Measurements from ENCODE around the gene NIPBL. TPM values are rescaled to one million over a fixed set of nuclear protein-coding genes. Genes with fewer than 3 reads are reported as not detected.

The NIPBL gene
- total and polyA plus RNA-seq, 7 experiments from 2014 or later = 28.2 to 123 (median 110) TPM

- Mint-ChIP-seq H3K4me3 (peak overlapping the region in 4 of 10 donors; percentile 0 to 16 (median 9)), H3K27ac (peak overlapping the region in 4 of 9 donors; percentile 14 to 70 (median 44)), H3K4me1 (peaks cover 10 to 97% (median 90%) of the 10 kb centered on the region in 7 donors), H3K36me3 (peaks cover 0 to 9% (median 6%) of the 10 kb centered on the region in 5 donors), H3K9me3 (peaks cover 0 to 5% (median 0%) of the 10 kb centered on the region in 11 donors), H3K27me3 (no peaks in the 10 kb centered on the region)
- Histone ChIP-seq H3K27me3 (ENCODE audit: control insufficient read depth in 2 of 2, insufficient read depth in 2 of 2, low read length in 2 of 2) (no peaks in the 10 kb centered on the region), H3K9me3 (ENCODE audit: control insufficient read depth in 2 of 3, low read length in 3 of 3) (no peaks in the 10 kb centered on the region), H3K4me1 (ENCODE audit: control insufficient read depth in 2 of 2, insufficient read depth in 2 of 2, low read length in 2 of 2) (peaks cover 8 to 21% of the 10 kb centered on the region in 2 donors), H3K27ac (ENCODE audit: low read depth, low read length) (no peak overlapping the region), H3K4me3 (ENCODE audit: low read length) (no peak overlapping the region), H3K36me3 (ENCODE audit: control insufficient read depth in 2 of 3, insufficient read depth in 3 of 3, low read length in 3 of 3) (no peaks in the 10 kb centered on the region)
- DNase-seq (no peak), ATAC-seq (no peak)
- intact Hi-C loops (cut with micrococcal nuclease) = no loop called here
- ChIA-PET POLR2A (interaction anchor here (0.6 kb wide), 1 partner anchor 220 kb away, joined by 3 read pairs; no protein-coding TSS in a partner anchor), CTCF (no interaction called here)
Observed at GRCh38 chr5:36934740-36935356, 58.3 kb downstream of the NIPBL start.

DNA sequence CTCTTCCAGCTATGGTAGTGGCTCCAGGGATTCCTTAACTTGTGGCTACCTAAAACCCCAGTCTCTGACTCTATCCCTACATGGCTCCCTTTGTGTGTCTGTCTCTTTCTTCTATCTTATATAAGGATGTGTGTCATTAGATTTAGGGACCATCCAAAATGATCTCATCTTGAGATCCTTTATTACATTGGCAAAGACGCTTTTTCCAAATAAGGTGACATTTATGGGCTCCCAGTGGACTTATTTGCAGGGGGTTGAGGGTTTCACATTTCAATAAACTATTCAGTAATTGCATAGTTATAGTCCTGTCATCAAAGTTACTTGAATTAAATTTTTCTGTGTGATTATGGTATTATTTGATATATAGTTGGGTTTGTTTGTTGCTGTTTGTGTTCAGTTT is 59.2 kb downstream of the NIPBL start:
- H3K9me3 ChIP-seq (ENCODE audit: control insufficient read depth in 2 of 3, low read length in 3 of 3) = no peaks in the 10 kb centered on the region
- CTCF ChIA-PET = no interaction called here
- intact Hi-C loops (cut with micrococcal nuclease) = loop anchor here in 1 of 2 donors (1.0 to 2.0 kb wide), 2 partner anchors 8 to 15 kb away; no protein-coding TSS in a partner anchor
- no peaks in the 10 kb centered on the region for H3K27me3 ChIP-seq (ENCODE audit: control insufficient read depth in 2 of 2, insufficient read depth in 2 of 2, low read length in 2 of 2)
- no peak overlapping the region for H3K27ac ChIP-seq (ENCODE audit: low read depth, low read length)
- peaks cover 8 to 21% of the 10 kb centered on the region in 2 donors for H3K4me1 ChIP-seq (ENCODE audit: control insufficient read depth in 2 of 2, insufficient read depth in 2 of 2, low read length in 2 of 2)
- peaks cover 0 to 5% (median 0%) of the 10 kb centered on the region in 11 donors for H3K9me3 Mint-ChIP-seq
- H3K27ac Mint-ChIP-seq = no peak overlapping the region
- DNase-seq (no peak), ATAC-seq (no peak)
- H3K4me1 Mint-ChIP-seq = peaks cover 16 to 97% (median 88%) of the 10 kb centered on the region in 7 donors
- H3K4me3 ChIP-seq (ENCODE audit: low read length) = no peak overlapping the region
- H3K36me3 ChIP-seq (ENCODE audit: control insufficient read depth in 2 of 3, insufficient read depth in 3 of 3, low read length in 3 of 3) = no peaks in the 10 kb centered on the region
- H3K27me3 Mint-ChIP-seq = no peaks in the 10 kb centered on the region
- H3K36me3 Mint-ChIP-seq = peaks cover 0 to 9% (median 6%) of the 10 kb centered on the region in 5 donors
- H3K4me3 Mint-ChIP-seq = no peak overlapping the region
- POLR2A ChIA-PET = interaction anchor here (0.6 kb wide), 1 partner anchor 220 kb away, joined by 3 read pairs; no protein-coding TSS in a partner anchor

- peaks cover 8 to 21% of the 10 kb centered on the region in 2 donors for H3K4me1 ChIP-seq (ENCODE audit: control insufficient read depth in 2 of 2, insufficient read depth in 2 of 2, low read length in 2 of 2)
Observed at GRCh38 chr5:36936309-36936708, 59.7 kb downstream of the NIPBL start.

GRCh38 chr5:36938129-36938528 is 61.6 kb downstream of the NIPBL start:
- no peaks in the 10 kb centered on the region for H3K36me3 ChIP-seq (ENCODE audit: control insufficient read depth in 2 of 3, insufficient read depth in 3 of 3, low read length in 3 of 3)
- ATAC-seq = no peak
- peak overlapping the region in 3 of 10 donors; percentile 28 to 51 (median 44) for H3K4me3 Mint-ChIP-seq
- no peaks in the 10 kb centered on the region for H3K27me3 Mint-ChIP-seq
- DNase-seq = no peak
- no peaks in the 10 kb centered on the region for H3K27me3 ChIP-seq (ENCODE audit: control insufficient read depth in 2 of 2, insufficient read depth in 2 of 2, low read length in 2 of 2)
- H3K4me1 ChIP-seq (ENCODE audit: control insufficient read depth in 2 of 2, insufficient read depth in 2 of 2, low read length in 2 of 2) = peaks cover 8 to 21% of the 10 kb centered on the region in 2 donors
- ChIA-PET CTCF (interaction anchor here (1.3 kb wide), 1 partner anchor 8 kb away, joined by 3 read pairs; no protein-coding TSS in a partner anchor), POLR2A (interaction anchor here (0.8 kb wide), 1 partner anchor 9 kb away, joined by 3 read pairs; no protein-coding TSS in a partner anchor)
- no peak overlapping the region for H3K27ac ChIP-seq (ENCODE audit: low read depth, low read length)
- intact Hi-C loops (cut with micrococcal nuclease) = no loop called here
- H3K4me3 ChIP-seq (ENCODE audit: low read length) = no peak overlapping the region
- peaks cover 16 to 84% (median 73%) of the 10 kb centered on the region in 7 donors for H3K4me1 Mint-ChIP-seq
- peaks cover 0 to 5% (median 0%) of the 10 kb centered on the region in 11 donors for H3K9me3 Mint-ChIP-seq
- H3K36me3 Mint-ChIP-seq = peaks cover 0 to 9% (median 6%) of the 10 kb centered on the region in 5 donors
- no peaks in the 10 kb centered on the region for H3K9me3 ChIP-seq (ENCODE audit: control insufficient read depth in 2 of 3, low read length in 3 of 3)
- H3K27ac Mint-ChIP-seq = peak overlapping the region in 3 of 9 donors; percentile 25 to 52 (median 50)

More at GRCh38 chr5:36936309-36936708, 59.7 kb downstream of the NIPBL start:
- Histone ChIP-seq H3K27me3 (ENCODE audit: control insufficient read depth in 2 of 2, insufficient read depth in 2 of 2, low read length in 2 of 2) (no peaks in the 10 kb centered on the region), H3K27ac (ENCODE audit: low read depth, low read length) (no peak overlapping the region), H3K4me3 (ENCODE audit: low read length) (no peak overlapping the region), H3K9me3 (ENCODE audit: control insufficient read depth in 2 of 3, low read length in 3 of 3) (no peaks in the 10 kb centered on the region), H3K36me3 (ENCODE audit: control insufficient read depth in 2 of 3, insufficient read depth in 3 of 3, low read length in 3 of 3) (no peaks in the 10 kb centered on the region)
- Mint-ChIP-seq H3K36me3 (peaks cover 0 to 9% (median 6%) of the 10 kb centered on the region in 5 donors), H3K9me3 (peaks cover 0 to 5% (median 0%) of the 10 kb centered on the region in 11 donors), H3K4me1 (peaks cover 16 to 97% (median 87%) of the 10 kb centered on the region in 7 donors), H3K27me3 (no peaks in the 10 kb centered on the region), H3K27ac (no peak overlapping the region), H3K4me3 (no peak overlapping the region)
- ATAC-seq = no peak
- ChIA-PET CTCF (no interaction called here), POLR2A (no interaction called here)
- intact Hi-C loops (cut with micrococcal nuclease) = loop anchor here in 1 of 2 donors (1.0 to 2.0 kb wide), 2 partner anchors 8 to 14 kb away; no protein-coding TSS in a partner anchor
- no peak for DNase-seq

GRCh38 chr5:36939969-36940858 is 63.6 kb downstream of the NIPBL start:
- Histone ChIP-seq H3K4me1 (ENCODE audit: control insufficient read depth in 2 of 2, insufficient read depth in 2 of 2, low read length in 2 of 2) (peaks cover 4 to 17% of the 10 kb centered on the region in 2 donors), H3K27me3 (ENCODE audit: control insufficient read depth in 2 of 2, insufficient read depth in 2 of 2, low read length in 2 of 2) (no peaks in the 10 kb centered on the region), H3K9me3 (ENCODE audit: control insufficient read depth in 2 of 3, low read length in 3 of 3) (no peaks in the 10 kb centered on the region), H3K4me3 (ENCODE audit: low read length) (no peak overlapping the region), H3K36me3 (ENCODE audit: control insufficient read depth in 2 of 3, insufficient read depth in 3 of 3, low read length in 3 of 3) (no peaks in the 10 kb centered on the region), H3K27ac (ENCODE audit: low read depth, low read length) (no peak overlapping the region)
- intact Hi-C loops (cut with micrococcal nuclease) = no loop called here
- Mint-ChIP-seq H3K27me3 (no peaks in the 10 kb centered on the region), H3K4me1 (peaks cover 15 to 82% (median 75%) of the 10 kb centered on the region in 7 donors), H3K9me3 (peaks cover 0 to 2% (median 0%) of the 10 kb centered on the region in 11 donors), H3K27ac (peak overlapping the region in 3 of 9 donors; percentile 61 to 73 (median 64)), H3K36me3 (peaks cover 0 to 6% (median 3%) of the 10 kb centered on the region in 5 donors), H3K4me3 (no peak overlapping the region)
- ChIA-PET POLR2A (interaction anchor here (0.6 to 1.5 kb wide), 2 partner anchors 63 to 447 kb away, joined by 3 to 6 read pairs; partner anchors contain the start of gene NIPBL), CTCF (interaction anchor here (0.6 to 1.4 kb wide), 3 partner anchors 16 to 104 kb away, joined by 3 to 4 read pairs (median 3); no protein-coding TSS in a partner anchor)
- ATAC-seq (no peak), DNase-seq (no peak)

GRCh38 chr5:36943584-36943983 is 67.0 kb downstream of the NIPBL start:
- peak overlapping the region in 4 of 9 donors; percentile 7 to 62 (median 23) for H3K27ac Mint-ChIP-seq

More at GRCh38 chr5:36943584-36943983, 67.0 kb downstream of the NIPBL start:
- Histone ChIP-seq H3K27ac (ENCODE audit: low read depth, low read length) (no peak overlapping the region), H3K9me3 (ENCODE audit: control insufficient read depth in 2 of 3, low read length in 3 of 3) (no peaks in the 10 kb centered on the region), H3K4me3 (ENCODE audit: low read length) (no peak overlapping the region), H3K27me3 (ENCODE audit: control insufficient read depth in 2 of 2, insufficient read depth in 2 of 2, low read length in 2 of 2) (no peaks in the 10 kb centered on the region), H3K36me3 (ENCODE audit: control insufficient read depth in 2 of 3, insufficient read depth in 3 of 3, low read length in 3 of 3) (no peaks in the 10 kb centered on the region), H3K4me1 (ENCODE audit: control insufficient read depth in 2 of 2, insufficient read depth in 2 of 2, low read length in 2 of 2) (peaks cover 4 to 10% of the 10 kb centered on the region in 2 donors)
- ChIA-PET CTCF (interaction anchor here (0.7 kb wide), 1 partner anchor 213 kb away, joined by 6 read pairs; no protein-coding TSS in a partner anchor), POLR2A (no interaction called here)
- ATAC-seq (no peak), DNase-seq (no peak)
- no peaks in the 10 kb centered on the region for H3K27me3 Mint-ChIP-seq
- H3K4me1 Mint-ChIP-seq = peaks cover 10 to 80% (median 68%) of the 10 kb centered on the region in 7 donors
- peaks cover 0 to 3% (median 0%) of the 10 kb centered on the region in 5 donors for H3K36me3 Mint-ChIP-seq
- peak overlapping the region in 1 of 10 donors; percentile 15 for H3K4me3 Mint-ChIP-seq
- no peaks in the 10 kb centered on the region for H3K9me3 Mint-ChIP-seq
- intact Hi-C loops (cut with micrococcal nuclease) = no loop called here

Measured in naive thymus-derived CD4-positive, alpha-beta T cell (primary cell).